ENCODE measurements around the gene KRTAP9-3. TPM values are rescaled to one million over a fixed set of nuclear protein-coding genes. Genes with fewer than 3 reads are reported as not detected.
"Not testable (repeated sequence)": the region's sequence is repeated elsewhere in the genome, so short reads cannot be mapped to it uniquely, and the experiment has no call there.

KRTAP9-3 gene
- total RNA-seq, 1 donor from 2014 or later: not detected

DNA sequence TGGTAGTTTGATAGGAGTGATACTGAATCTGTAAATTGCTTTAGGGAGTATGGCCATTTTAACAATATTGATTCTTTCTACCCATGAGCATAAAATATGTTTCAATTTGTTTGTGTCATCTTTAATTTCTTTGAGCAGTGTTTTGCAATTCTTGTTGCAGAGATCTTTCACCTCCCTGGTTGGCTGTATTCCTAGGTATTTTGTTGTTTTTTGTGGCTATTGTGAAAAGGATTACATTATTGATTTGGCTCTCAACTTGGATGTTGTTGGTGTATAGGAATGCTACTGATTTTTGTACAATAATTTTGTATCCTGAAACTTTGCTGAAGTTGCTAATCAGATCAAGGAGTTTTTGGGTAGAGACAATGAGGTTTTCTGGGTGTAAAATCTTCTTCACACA is 26.2 kb downstream of the KRTAP9-3 start:
- no peak overlapping the region for H3K27ac Mint-ChIP-seq
- no peak for DNase-seq (ENCODE audit: low spot score)
- H3K36me3 Mint-ChIP-seq (ENCODE audit: low read depth): no peaks in the 10 kb centered on the region
- no peaks in the 10 kb centered on the region for H3K9me3 Mint-ChIP-seq
- H3K4me3 Mint-ChIP-seq (ENCODE audit: low read depth): no peak overlapping the region
- intact Hi-C loops (cut with micrococcal nuclease): no loop called here
- H3K27me3 Mint-ChIP-seq (ENCODE audit: low read depth): peaks cover 41% of the 10 kb centered on the region
- H3K4me1 Mint-ChIP-seq (ENCODE audit: low read depth): no peaks in the 10 kb centered on the region

GRCh38 chr17:41263212-41263611 is 31.0 kb downstream of the KRTAP9-3 start:
- Mint-ChIP-seq H3K9me3 (no peaks in the 10 kb centered on the region), H3K27me3 (ENCODE audit: low read depth) (peaks cover 25% of the 10 kb centered on the region), H3K4me1 (ENCODE audit: low read depth) (no peaks in the 10 kb centered on the region), H3K4me3 (ENCODE audit: low read depth) (no peak overlapping the region), H3K36me3 (ENCODE audit: low read depth) (no peaks in the 10 kb centered on the region), H3K27ac (no peak overlapping the region)
- intact Hi-C loops (cut with micrococcal nuclease): no loop called here
- DNase-seq (ENCODE audit: low spot score): no peak

DNA sequence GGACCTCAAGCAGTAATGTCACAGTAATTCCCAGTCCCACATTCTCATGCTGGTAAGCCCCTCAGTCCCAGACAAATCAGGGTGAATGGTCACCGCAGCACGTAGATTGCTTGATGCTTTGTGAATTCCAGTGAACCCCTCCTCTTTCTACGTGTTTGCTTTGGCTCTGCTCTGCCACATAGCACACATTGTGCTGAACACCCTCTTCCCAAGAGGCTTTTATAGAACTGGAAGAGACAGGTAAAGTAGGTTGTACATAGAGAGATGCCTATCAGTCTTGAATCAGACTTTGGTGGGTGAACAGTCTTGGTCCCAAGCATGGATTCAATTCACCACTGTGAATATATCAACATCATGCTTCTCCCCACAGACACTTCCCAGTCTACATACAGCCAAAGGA is 32.4 kb downstream of the KRTAP9-3 start:
- Mint-ChIP-seq H3K4me1 (ENCODE audit: low read depth) (no peaks in the 10 kb centered on the region), H3K4me3 (ENCODE audit: low read depth) (no peak overlapping the region), H3K9me3 (no peaks in the 10 kb centered on the region), H3K27ac (no peak overlapping the region), H3K36me3 (ENCODE audit: low read depth) (no peaks in the 10 kb centered on the region), H3K27me3 (ENCODE audit: low read depth) (peaks cover 21% of the 10 kb centered on the region)
- no peak for DNase-seq (ENCODE audit: low spot score)
- intact Hi-C loops (cut with micrococcal nuclease): no loop called here

- Mint-ChIP-seq H3K9me3 (no peaks in the 10 kb centered on the region), H3K27ac (no peak within 1 kb of the TSS), H3K4me3 (ENCODE audit: low read depth) (no peak within 1 kb of the TSS), H3K27me3 (ENCODE audit: low read depth) (peaks cover 21% of the 10 kb centered on the region), H3K4me1 (ENCODE audit: low read depth) (no peaks in the 10 kb centered on the region), H3K36me3 (ENCODE audit: low read depth) (no peaks in the 10 kb centered on the region)
- intact Hi-C loops (cut with micrococcal nuclease): no loop called here
- DNase-seq (ENCODE audit: low spot score): no peak
Observed at GRCh38 chr17:41265078-41265477, 32.8 kb downstream of the KRTAP9-3 start, which contains the start of gene KRTAP9-6. Gene KRTAP9-6, plus strand, starts transcription at chr17:41265378. Its CDS starts 0 bp downstream, at chr17:41265378.

DNA sequence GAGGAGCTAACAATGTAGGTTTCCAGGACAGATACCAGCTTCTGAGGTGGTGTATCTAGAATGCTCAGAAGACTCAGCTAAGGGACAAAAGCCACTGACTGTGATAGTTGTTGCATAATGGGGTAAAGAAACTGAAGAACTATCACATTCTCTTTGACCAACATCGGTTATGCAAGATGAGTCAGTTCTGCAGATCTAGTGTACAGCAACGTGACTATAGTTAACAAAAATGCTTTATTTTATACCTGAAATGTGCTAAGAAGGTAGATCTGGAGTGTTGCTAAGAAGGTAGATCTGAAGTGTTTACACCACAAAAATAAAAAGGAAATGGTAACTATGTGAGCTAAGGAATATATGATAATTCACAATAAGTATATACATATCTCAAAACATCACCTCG is 35.5 kb downstream of the KRTAP9-3 start:
- DNase-seq (ENCODE audit: low spot score): no peak
- Mint-ChIP-seq H3K27me3 (ENCODE audit: low read depth) (peaks cover 3% of the 10 kb centered on the region), H3K27ac (no peak overlapping the region)

DNA sequence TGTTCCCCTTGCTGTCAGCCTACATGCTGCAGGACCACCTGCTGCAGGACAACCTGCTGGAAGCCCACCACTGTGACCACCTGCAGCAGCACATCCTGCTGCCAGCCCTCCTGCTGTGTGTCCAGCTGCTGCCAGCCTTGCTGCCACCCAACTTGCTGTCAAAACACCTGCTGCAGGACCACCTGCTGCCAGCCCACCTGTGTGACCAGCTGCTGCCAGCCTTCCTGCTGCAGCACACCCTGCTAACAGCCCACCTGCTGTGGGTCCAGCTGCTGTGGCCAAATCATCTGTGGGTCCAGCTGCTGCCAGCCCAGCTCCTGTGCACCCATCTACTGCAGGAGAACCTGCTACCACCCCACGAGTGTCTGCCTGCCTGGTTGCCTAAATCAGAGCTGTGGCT is 39.1 kb downstream of the KRTAP9-3 start:
- H3K4me3 Mint-ChIP-seq (ENCODE audit: low read depth); DNase-seq (ENCODE audit: low spot score); H3K27ac Mint-ChIP-seq; H3K9me3 Mint-ChIP-seq; H3K36me3 Mint-ChIP-seq (ENCODE audit: low read depth); intact Hi-C loops (cut with micrococcal nuclease); H3K4me1 Mint-ChIP-seq (ENCODE audit: low read depth); H3K27me3 Mint-ChIP-seq (ENCODE audit: low read depth): not testable (repeated sequence)

More for the DNA sequence above, 35.5 kb downstream of the KRTAP9-3 start:
- H3K4me1 Mint-ChIP-seq (ENCODE audit: low read depth): no peaks in the 10 kb centered on the region
- intact Hi-C loops (cut with micrococcal nuclease): no loop called here
- no peak overlapping the region for H3K4me3 Mint-ChIP-seq (ENCODE audit: low read depth)
- no peaks in the 10 kb centered on the region for H3K9me3 Mint-ChIP-seq
- no peaks in the 10 kb centered on the region for H3K36me3 Mint-ChIP-seq (ENCODE audit: low read depth)

GRCh38 chr17:41271858-41272257 is 39.6 kb downstream of the KRTAP9-3 start:
- intact Hi-C loops (cut with micrococcal nuclease): no loop called here
- Mint-ChIP-seq H3K27me3 (ENCODE audit: low read depth) (no peaks in the 10 kb centered on the region), H3K9me3 (no peaks in the 10 kb centered on the region), H3K36me3 (ENCODE audit: low read depth) (no peaks in the 10 kb centered on the region), H3K4me1 (ENCODE audit: low read depth) (no peaks in the 10 kb centered on the region), H3K27ac (no peak overlapping the region), H3K4me3 (ENCODE audit: low read depth) (no peak overlapping the region)
- no peak for DNase-seq (ENCODE audit: low spot score)

- H3K9me3 Mint-ChIP-seq; intact Hi-C loops (cut with micrococcal nuclease); H3K4me3 Mint-ChIP-seq (ENCODE audit: low read depth); H3K27me3 Mint-ChIP-seq (ENCODE audit: low read depth); H3K4me1 Mint-ChIP-seq (ENCODE audit: low read depth); DNase-seq (ENCODE audit: low spot score); H3K36me3 Mint-ChIP-seq (ENCODE audit: low read depth); H3K27ac Mint-ChIP-seq: not testable (repeated sequence)
Observed at GRCh38 chr17:41275648-41276190, 43.5 kb downstream of the KRTAP9-3 start, which contains the start of gene KRTAP9-7. Gene KRTAP9-7, plus strand, starts transcription at chr17:41275698. Its CDS starts 0 bp downstream, at chr17:41275698.

DNA sequence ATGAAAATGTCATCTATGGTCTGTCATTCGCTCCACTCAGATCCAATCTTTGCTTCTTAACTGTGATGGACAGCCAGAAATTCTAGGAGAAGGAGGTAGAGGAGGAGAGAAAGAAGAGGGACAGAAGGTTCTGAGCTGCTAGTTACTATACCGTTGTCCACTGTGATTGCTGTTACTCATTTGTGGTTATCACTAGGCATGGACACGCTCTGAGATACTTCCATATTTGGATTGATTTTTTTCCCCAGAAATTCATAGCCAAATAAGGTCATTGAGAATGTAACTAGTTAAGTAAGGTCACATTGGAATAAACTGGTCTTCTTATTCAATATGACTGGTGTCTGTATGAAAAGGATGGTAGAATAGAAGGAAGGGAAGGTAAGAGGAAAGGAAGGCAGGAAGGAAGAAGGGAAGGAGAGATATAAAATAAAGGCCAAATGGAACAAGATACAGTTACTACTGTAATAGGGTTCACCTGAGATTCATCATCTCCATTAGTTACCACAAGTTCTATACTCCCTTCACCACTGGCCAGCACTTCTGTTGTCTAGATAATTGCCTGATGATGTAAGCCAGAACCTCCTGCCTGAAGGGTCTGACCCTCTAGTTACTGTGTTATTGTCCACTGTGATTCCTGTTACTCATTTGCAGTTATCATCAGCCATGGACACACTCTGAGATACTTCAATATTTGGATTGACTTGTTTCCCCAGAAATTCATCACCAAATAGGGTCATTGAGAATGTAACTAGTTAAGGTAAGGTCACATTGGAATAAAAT is 46.1 kb downstream of the KRTAP9-3 start:
- no peaks in the 10 kb centered on the region for H3K36me3 Mint-ChIP-seq (ENCODE audit: low read depth)
- H3K4me3 Mint-ChIP-seq (ENCODE audit: low read depth): no peak overlapping the region
- H3K27me3 Mint-ChIP-seq (ENCODE audit: low read depth): peaks cover 8% of the 10 kb centered on the region
- DNase-seq (ENCODE audit: low spot score): no peak
- H3K9me3 Mint-ChIP-seq: no peaks in the 10 kb centered on the region
- intact Hi-C loops (cut with micrococcal nuclease): no loop called here
- no peak overlapping the region for H3K27ac Mint-ChIP-seq
- no peaks in the 10 kb centered on the region for H3K4me1 Mint-ChIP-seq (ENCODE audit: low read depth)

Other genes with a start within 250 kb of the KRTAP9-3 start
- gene KRT40, start 248.1 kb upstream of the KRTAP9-3 start, total RNA-seq: not detected in 2 replicates
- not detected in 2 replicates for gene KRTAP3-3, start 238.3 kb upstream of the KRTAP9-3 start, total RNA-seq
- not detected in 2 replicates for gene KRTAP3-2, start 232.5 kb upstream of the KRTAP9-3 start, total RNA-seq
- gene KRTAP3-1, start 223.3 kb upstream of the KRTAP9-3 start, total RNA-seq: not detected in 2 replicates
- gene KRTAP1-5, start 205.2 kb upstream of the KRTAP9-3 start, total RNA-seq: not detected in 2 replicates
- gene KRTAP1-4, start 202.3 kb upstream of the KRTAP9-3 start, total RNA-seq: not detected in 2 replicates
- gene KRTAP1-3, start 197.6 kb upstream of the KRTAP9-3 start, total RNA-seq: not detected in 2 replicates
- not detected in 2 replicates for gene KRTAP1-1, start 191.0 kb upstream of the KRTAP9-3 start, total RNA-seq
- not detected in 2 replicates for gene KRTAP2-1, start 185.1 kb upstream of the KRTAP9-3 start, total RNA-seq
- gene KRTAP2-2, start 177.2 kb upstream of the KRTAP9-3 start, total RNA-seq: not detected in 2 replicates
- gene KRTAP2-3, start 172.3 kb upstream of the KRTAP9-3 start, total RNA-seq: not detected in 2 replicates
- gene KRTAP2-4, start 166.6 kb upstream of the KRTAP9-3 start, total RNA-seq: not detected in 2 replicates
- not detected in 2 replicates for gene KRTAP4-7, start 148.3 kb upstream of the KRTAP9-3 start, total RNA-seq
- gene KRTAP4-8, start 134.3 kb upstream of the KRTAP9-3 start, total RNA-seq: not detected in 2 replicates
- not detected in 2 replicates for gene KRTAP4-16, start 130.2 kb upstream of the KRTAP9-3 start, total RNA-seq
- gene KRTAP4-9, start 127.1 kb upstream of the KRTAP9-3 start, total RNA-seq: not detected in 2 replicates
- not detected in 2 replicates for gene KRTAP4-11, start 114.1 kb upstream of the KRTAP9-3 start, total RNA-seq
- gene KRTAP4-12, start 108.3 kb upstream of the KRTAP9-3 start, total RNA-seq: not detected in 2 replicates
- gene KRTAP4-6, start 91.9 kb upstream of the KRTAP9-3 start, total RNA-seq: not detected in 2 replicates
- not detected in 2 replicates for gene KRTAP4-5, start 82.6 kb upstream of the KRTAP9-3 start, total RNA-seq
- gene KRTAP4-4, start 71.7 kb upstream of the KRTAP9-3 start, total RNA-seq: not detected in 2 replicates
- gene KRTAP4-3, start 64.2 kb upstream of the KRTAP9-3 start, total RNA-seq: not detected in 2 replicates
- gene KRTAP4-2, start 54.2 kb upstream of the KRTAP9-3 start, total RNA-seq: not detected in 2 replicates
- not detected in 2 replicates for gene KRTAP4-1, start 47.5 kb upstream of the KRTAP9-3 start, total RNA-seq
- gene KRTAP9-1, start 42.6 kb upstream of the KRTAP9-3 start, total RNA-seq: not detected in 2 replicates
- gene KRTAP9-2, start 5.8 kb upstream of the KRTAP9-3 start, total RNA-seq: not detected in 2 replicates
- gene KRTAP9-8, start 5.5 kb downstream of the KRTAP9-3 start, total RNA-seq: not detected in 2 replicates
- not detected in 2 replicates for gene KRTAP9-4, start 17.2 kb downstream of the KRTAP9-3 start, total RNA-seq
- not detected in 2 replicates for gene KRTAP9-9, start 22.9 kb downstream of the KRTAP9-3 start, total RNA-seq
- not detected in 2 replicates for gene KRTAP9-6, start 32.9 kb downstream of the KRTAP9-3 start, total RNA-seq
- not detected in 2 replicates for gene KRTAP9-7, start 43.2 kb downstream of the KRTAP9-3 start, total RNA-seq
- not detected in 2 replicates for gene KRTAP29-1, start 70.4 kb downstream of the KRTAP9-3 start, total RNA-seq
- gene KRTAP16-1, start 76.9 kb downstream of the KRTAP9-3 start, total RNA-seq: not detected in 2 replicates
- not detected in 2 replicates for gene KRTAP17-1, start 83.3 kb downstream of the KRTAP9-3 start, total RNA-seq
- not detected in 2 replicates for gene KRT33A, start 118.4 kb downstream of the KRTAP9-3 start, total RNA-seq
- gene KRT33B, start 137.4 kb downstream of the KRTAP9-3 start, total RNA-seq: not detected in 2 replicates
- not detected in 2 replicates for gene KRT34, start 149.9 kb downstream of the KRTAP9-3 start, total RNA-seq
- not detected in 2 replicates for gene KRT31, start 165.2 kb downstream of the KRTAP9-3 start, total RNA-seq
- gene KRT37, start 192.1 kb downstream of the KRTAP9-3 start, total RNA-seq: not detected in 2 replicates
- not detected in 2 replicates for gene KRT38, start 208.5 kb downstream of the KRTAP9-3 start, total RNA-seq
- not detected in 2 replicates for gene KRT32, start 234.9 kb downstream of the KRTAP9-3 start, total RNA-seq
- not detected in 2 replicates for gene KRT35, start 248.7 kb downstream of the KRTAP9-3 start, total RNA-seq